Activated naive CD4-positive, alpha-beta T cell treated with anti-CD3 and anti-CD28 coated beads, Interleukin-2, amount 10 ng/mL, durations not matched to agents 7 days and 5 days (primary cell): ENCODE data around the gene COL5A3.
"Not testable (repeated sequence)": the region's sequence is repeated elsewhere in the genome, so short reads cannot be mapped to it uniquely, and the experiment has no call there.

Source experiments
- CTCF ChIA-PET: fragments of 350-600 bp; sonication (Branson Sonifier 250); formaldehyde crosslinking; loops from one replicate; lab custom pipeline; 2021; ENCODE audit warnings: antibody characterized with exemption; lab: Charles Lee
- DNase-seq: peaks from one replicate; pipeline ENCODE4 v3.0.0-alpha.2; 2020
- H3K27ac Mint-ChIP-seq: one replicate; pipeline ENCODE4 v1.8.0; 2021; ENCODE audit warnings: mild to moderate bottlenecking, moderate library complexity, mixed read lengths
- H3K27me3 Mint-ChIP-seq: one replicate; pipeline ENCODE4 v1.8.0; 2021; ENCODE audit warnings: mild to moderate bottlenecking, mixed read lengths
- H3K36me3 Mint-ChIP-seq: one replicate; pipeline ENCODE4 v1.8.0; 2021; ENCODE audit warnings: mixed read lengths
- H3K4me1 Mint-ChIP-seq: one replicate; pipeline ENCODE4 v1.8.0; 2021; ENCODE audit warnings: mixed read lengths
- H3K4me3 Mint-ChIP-seq: one replicate; pipeline ENCODE4 v1.8.0; 2021; ENCODE audit warnings: mild to moderate bottlenecking, moderate library complexity, mixed read lengths
- H3K9me3 Mint-ChIP-seq: one replicate; pipeline ENCODE4 v1.8.0; 2021; ENCODE audit warnings: mixed read lengths

Gene COL5A3

GRCh38 chr19:10010247-10010691 is at the start of gene COL5A3:
COL5A3 (minus strand) TSS chr19:10010504; CDS start chr19:10010385, 119 bp downstream.
- Mint-ChIP-seq H3K36me3 (no peaks in the 10 kb centered on the region), H3K27ac (peak within 1 kb of the TSS; percentile 50), H3K4me3 (no peak within 1 kb of the TSS), H3K4me1 (peaks cover 4% of the 10 kb centered on the region), H3K27me3 (peaks cover 81% of the 10 kb centered on the region), H3K9me3 (no peaks in the 10 kb centered on the region)
- CTCF ChIA-PET: no interaction called here
- DNase-seq: no peak

- Mint-ChIP-seq H3K4me1 (peaks cover 3% of the 10 kb centered on the region), H3K36me3 (no peaks in the 10 kb centered on the region), H3K27ac (no peak overlapping the region), H3K27me3 (peaks cover 25% of the 10 kb centered on the region), H3K4me3 (no peak overlapping the region), H3K9me3 (no peaks in the 10 kb centered on the region)
- no peak for DNase-seq
- CTCF ChIA-PET: no interaction called here
Observed at GRCh38 chr19:10052602-10053360, 42.5 kb upstream of the COL5A3 start.

- Mint-ChIP-seq H3K4me3 (no peak overlapping the region), H3K27me3 (peaks cover 32% of the 10 kb centered on the region), H3K4me1 (no peaks in the 10 kb centered on the region), H3K27ac (no peak overlapping the region), H3K9me3 (no peaks in the 10 kb centered on the region), H3K36me3 (no peaks in the 10 kb centered on the region)
- CTCF ChIA-PET: no interaction called here
- no peak for DNase-seq
Observed at GRCh38 chr19:10049626-10050025, 39.3 kb upstream of the COL5A3 start.

- CTCF ChIA-PET: no interaction called here
- Mint-ChIP-seq H3K27me3 (peaks cover 43% of the 10 kb centered on the region), H3K9me3 (peaks cover 5% of the 10 kb centered on the region), H3K36me3 (no peaks in the 10 kb centered on the region), H3K4me3 (no peak overlapping the region), H3K27ac (no peak overlapping the region), H3K4me1 (no peaks in the 10 kb centered on the region)
- no peak for DNase-seq
Observed at GRCh38 chr19:10045371-10045770, 35.1 kb upstream of the COL5A3 start.

- H3K36me3 Mint-ChIP-seq: no peaks in the 10 kb centered on the region
- no peaks in the 10 kb centered on the region for H3K4me1 Mint-ChIP-seq
- no peak overlapping the region for H3K4me3 Mint-ChIP-seq
- peaks cover 5% of the 10 kb centered on the region for H3K9me3 Mint-ChIP-seq
- peaks cover 44% of the 10 kb centered on the region for H3K27me3 Mint-ChIP-seq
- no peak overlapping the region for H3K27ac Mint-ChIP-seq
- DNase-seq: no peak
- CTCF ChIA-PET: no interaction called here
Observed at GRCh38 chr19:10044390-10044789, 34.1 kb upstream of the COL5A3 start.

- Mint-ChIP-seq H3K27ac (no peak overlapping the region), H3K4me1 (no peaks in the 10 kb centered on the region), H3K27me3 (peaks cover 45% of the 10 kb centered on the region), H3K9me3 (peaks cover 5% of the 10 kb centered on the region), H3K4me3 (no peak overlapping the region), H3K36me3 (no peaks in the 10 kb centered on the region)
- CTCF ChIA-PET: no interaction called here
- no peak for DNase-seq
Observed at GRCh38 chr19:10043286-10043927, 33.1 kb upstream of the COL5A3 start.

GRCh38 chr19:10037809-10038208 is 27.5 kb upstream of the COL5A3 start:
- no peak overlapping the region for H3K27ac Mint-ChIP-seq
- no peak for DNase-seq
- no peaks in the 10 kb centered on the region for H3K4me1 Mint-ChIP-seq
- no peak overlapping the region for H3K4me3 Mint-ChIP-seq
- CTCF ChIA-PET: interaction anchor here (0.6 kb wide), 1 partner anchor 11 kb away, joined by 4 read pairs; no protein-coding TSS in a partner anchor
- peaks cover 59% of the 10 kb centered on the region for H3K27me3 Mint-ChIP-seq
- no peaks in the 10 kb centered on the region for H3K36me3 Mint-ChIP-seq
- no peaks in the 10 kb centered on the region for H3K9me3 Mint-ChIP-seq

- Mint-ChIP-seq H3K27me3 (peaks cover 55% of the 10 kb centered on the region), H3K9me3 (no peaks in the 10 kb centered on the region), H3K27ac (no peak overlapping the region), H3K36me3 (no peaks in the 10 kb centered on the region), H3K4me3 (no peak overlapping the region), H3K4me1 (no peaks in the 10 kb centered on the region)
- CTCF ChIA-PET: interaction anchor here (0.6 to 1.0 kb wide), 2 partner anchors 12 to 50 kb away, joined by 3 to 4 read pairs; no protein-coding TSS in a partner anchor
- no peak for DNase-seq
Observed at GRCh38 chr19:10037367-10037766, 27.1 kb upstream of the COL5A3 start.

- Mint-ChIP-seq H3K27me3 (peaks cover 50% of the 10 kb centered on the region), H3K27ac (no peak overlapping the region), H3K4me3 (no peak overlapping the region), H3K4me1 (no peaks in the 10 kb centered on the region), H3K36me3 (no peaks in the 10 kb centered on the region), H3K9me3 (no peaks in the 10 kb centered on the region)
- CTCF ChIA-PET: interaction anchor here (1.0 kb wide), 1 partner anchor 49 kb away, joined by 3 read pairs; no protein-coding TSS in a partner anchor
- DNase-seq: no peak
Observed at GRCh38 chr19:10036601-10037071, 26.3 kb upstream of the COL5A3 start.

GRCh38 chr19:10033614-10034013 is 23.3 kb upstream of the COL5A3 start:
- Mint-ChIP-seq H3K27ac (no peak overlapping the region), H3K27me3 (peaks cover 34% of the 10 kb centered on the region), H3K4me3 (no peak overlapping the region), H3K9me3 (no peaks in the 10 kb centered on the region), H3K4me1 (no peaks in the 10 kb centered on the region), H3K36me3 (no peaks in the 10 kb centered on the region)
- CTCF ChIA-PET: no interaction called here
- no peak for DNase-seq

GRCh38 chr19:10027158-10027997 is 17.1 kb upstream of the COL5A3 start:
- H3K9me3 Mint-ChIP-seq: no peaks in the 10 kb centered on the region
- H3K4me1 Mint-ChIP-seq: no peaks in the 10 kb centered on the region
- CTCF ChIA-PET: interaction anchor here (0.6 to 3.7 kb wide), 9 partner anchors 10 to 384 kb away, joined by 3 to 66 read pairs (median 4); no protein-coding TSS in a partner anchor
- H3K27me3 Mint-ChIP-seq: no peaks in the 10 kb centered on the region
- DNase-seq: peak; percentile 85
- no peak overlapping the region for H3K4me3 Mint-ChIP-seq
- no peak overlapping the region for H3K27ac Mint-ChIP-seq
- H3K36me3 Mint-ChIP-seq: no peaks in the 10 kb centered on the region

GRCh38 chr19:10026744-10027143 is 16.4 kb upstream of the COL5A3 start:
- Mint-ChIP-seq H3K36me3 (no peaks in the 10 kb centered on the region), H3K4me3 (no peak overlapping the region), H3K27me3 (no peaks in the 10 kb centered on the region), H3K4me1 (no peaks in the 10 kb centered on the region), H3K9me3 (no peaks in the 10 kb centered on the region), H3K27ac (no peak overlapping the region)
- CTCF ChIA-PET: interaction anchor here (0.6 to 3.7 kb wide), 7 partner anchors 9 to 384 kb away, joined by 3 to 66 read pairs (median 5); no protein-coding TSS in a partner anchor
- no peak for DNase-seq

- H3K9me3 Mint-ChIP-seq, H3K27ac Mint-ChIP-seq, H3K36me3 Mint-ChIP-seq, H3K4me1 Mint-ChIP-seq, DNase-seq, CTCF ChIA-PET, H3K4me3 Mint-ChIP-seq, H3K27me3 Mint-ChIP-seq: not testable (repeated sequence)
Observed at GRCh38 chr19:10023096-10023495, 12.8 kb upstream of the COL5A3 start.

- Mint-ChIP-seq H3K4me1 (no peaks in the 10 kb centered on the region), H3K9me3 (no peaks in the 10 kb centered on the region), H3K36me3 (no peaks in the 10 kb centered on the region), H3K27ac (no peak overlapping the region), H3K27me3 (peaks cover 8% of the 10 kb centered on the region), H3K4me3 (no peak overlapping the region)
- DNase-seq: no peak
- CTCF ChIA-PET: no interaction called here
Observed at GRCh38 chr19:10021863-10022262, 11.6 kb upstream of the COL5A3 start.
